Endothelial cell of umbilical vein (primary cell): ENCODE results near the gene GATA3. TPM values are rescaled to one million over a fixed set of nuclear protein-coding genes. Genes with fewer than 3 reads are reported as not detected.
A peak's percentile ranks its signal among the peaks of the same experiment; 100 is the strongest.

ENCODE experiments used
- BruUV-seq: library from RNA; stranded (reverse); fragments of 400-500 nt; replicated peaks from 2 replicates; lab custom pipeline; 2021; lab: Mats Ljungman, UMichigan
- CTCF ChIA-PET: fragments of 300-600, 350-600 bp; sonication (Branson Sonifier 250); formaldehyde crosslinking; loops from one replicate; lab custom pipeline; 2021; ENCODE audit warnings: antibody characterized with exemption, inconsistent platforms; lab: Charles Lee
- POLR2A ChIA-PET: fragments of 300-600, 350-600 bp; sonication (Branson Sonifier 250); formaldehyde crosslinking; loops from one replicate; lab custom pipeline; 2021; ENCODE audit warnings: antibody characterized with exemption, inconsistent platforms; lab: Charles Lee
- DNase-seq: peaks from one replicate; pipeline ENCODE4 v3.0.0-alpha.2; 2011; ENCODE audit warnings: low read depth, low spot score
- FAIRE-seq: peaks from 2 replicates; lab custom pipeline; 2011; peaks lifted over from hg19 to GRCh38; lab: Jason Lieb, UNC
- H2AFZ ChIP-seq: 2 replicates; pipeline ENCODE4 v1.6.0; 2012; ENCODE audit warnings: low read depth, low read length, control low read depth, inconsistent platforms
- H3K27ac ChIP-seq: 2 replicates; pipeline ENCODE4 v1.5.1; 2011; ENCODE audit warnings: low read depth, mild to moderate bottlenecking, control low read depth, low read length, moderate library complexity; ENCODE audit not compliant: insufficient read depth
- H3K27me3 ChIP-seq, 2 experiments: 2 replicates each; pipeline versions ENCODE4 v1.6.0 to v1.6.1; 2011; ENCODE audit warnings: low read length in 2 of 2, mixed read lengths in 1 of 2; ENCODE audit not compliant: control insufficient read depth in 2 of 2, insufficient read depth in 2 of 2
- H3K36me3 ChIP-seq, 2 experiments: 2 replicates in 1 of 2; 3 replicates in 1 of 2; pipeline ENCODE4 v1.5.1; 2011; ENCODE audit warnings: low read length in 2 of 2, mild to moderate bottlenecking in 1 of 2, moderate library complexity in 1 of 2; ENCODE audit not compliant: control insufficient read depth in 2 of 2, insufficient read depth in 2 of 2; ENCODE audit errors: extremely low read depth in 1 of 2
- H3K4me1 ChIP-seq: 3 replicates; pipeline ENCODE4 v1.5.1; 2011; ENCODE audit warnings: mild to moderate bottlenecking, low read length; ENCODE audit not compliant: control insufficient read depth, insufficient read depth; ENCODE audit errors: extremely low read depth
- H3K4me2 ChIP-seq: 2 replicates; pipeline ENCODE4 v1.6.1; 2011; ENCODE audit warnings: low read length, control low read depth, mixed read lengths; ENCODE audit not compliant: insufficient read depth
- H3K4me3 ChIP-seq, 3 experiments: fragments of 200-600 bp in 1 of 3; sonication (generic), shearing (Covaris generic) in 1 of 3; replicated peaks in 1 of 3; 2 replicates each; pipeline ENCODE4 v1.5.1; 2011 to 2016; ENCODE audit warnings: control low read depth in 3 of 3, low read length in 3 of 3, mild to moderate bottlenecking in 2 of 3, inconsistent platforms in 1 of 3, low read depth in 1 of 3, moderate library complexity in 1 of 3; ENCODE audit not compliant: insufficient read depth in 1 of 3
- H3K79me2 ChIP-seq: 2 replicates; pipeline ENCODE4 v1.6.0; 2012; ENCODE audit warnings: low read length, inconsistent platforms; ENCODE audit not compliant: control insufficient read depth, insufficient read depth
- H3K9ac ChIP-seq: replicated peaks from 2 replicates; pipeline ENCODE3; 2011; ENCODE audit warnings: low read length, control low read depth; ENCODE audit not compliant: insufficient read depth; ENCODE audit errors: extremely low read depth
- H3K9me1 ChIP-seq: replicated peaks from 3 replicates; pipeline ENCODE4 v1.6.0; 2011; ENCODE audit warnings: mild to moderate bottlenecking, low read length; ENCODE audit not compliant: control insufficient read depth, insufficient read depth; ENCODE audit errors: extremely low read depth
- H3K9me3 ChIP-seq: replicated peaks from 2 replicates; pipeline ENCODE4 v1.5.1; 2012; ENCODE audit warnings: low read length, inconsistent platforms; ENCODE audit not compliant: control insufficient read depth, insufficient read depth
- H4K20me1 ChIP-seq: replicated peaks from 2 replicates; pipeline ENCODE3; 2011; ENCODE audit warnings: mild to moderate bottlenecking, low read length; ENCODE audit not compliant: control insufficient read depth, insufficient read depth; ENCODE audit errors: extremely low read depth
- EZH2 ChIP-seq: IDR thresholded peaks from 2 replicates; pipeline ENCODE4 v1.6.1; 2012; ENCODE audit warnings: borderline replicate concordance, low read depth, mild to moderate bottlenecking, moderate library complexity, low read length, inconsistent platforms; ENCODE audit not compliant: severe bottlenecking
- FOS ChIP-seq: IDR thresholded peaks from 2 replicates; pipeline ENCODE4 v1.6.1; 2011; ENCODE audit warnings: mild to moderate bottlenecking, low read length, moderate library complexity, borderline replicate concordance; ENCODE audit not compliant: insufficient read depth
- GATA2 ChIP-seq: IDR thresholded peaks from 2 replicates; pipeline ENCODE4 v1.7.0; 2011; ENCODE audit warnings: low read depth, mild to moderate bottlenecking, moderate library complexity, mixed read lengths, low read length; ENCODE audit not compliant: insufficient read length, insufficient read depth
- JUN ChIP-seq: IDR thresholded peaks from 2 replicates; pipeline ENCODE4 v1.6.1; 2011; ENCODE audit warnings: borderline replicate concordance, low read depth; ENCODE audit not compliant: insufficient read length, insufficient read depth
- MYC ChIP-seq: IDR thresholded peaks from one replicate; pipeline ENCODE4 v1.6.1; 2011; ENCODE audit warnings: mild to moderate bottlenecking, low read depth, low read length
- POLR2A ChIP-seq: IDR thresholded peaks from 2 replicates; pipeline ENCODE4 v1.6.1; 2012; ENCODE audit warnings: low read depth, mild to moderate bottlenecking, control low read depth, low read length
- POLR2AphosphoS5 ChIP-seq: IDR thresholded peaks from 2 replicates; pipeline ENCODE4 v1.6.1; 2012; ENCODE audit warnings: low read depth, mild to moderate bottlenecking, control low read depth, low read length, moderate library complexity; ENCODE audit not compliant: insufficient read depth
- dilution Hi-C: fragments of 300-500 bp; cut with MboI; formaldehyde crosslinking; loops from one replicate; pipeline ENCODE4 v1.15.0; 2019; ENCODE audit warnings: low sequenced_read_pairs; ENCODE audit not compliant: extremely low pct_ligation_motif_present
- intact Hi-C: fragments of 100-400 bp; cut with micrococcal nuclease; formaldehyde crosslinking; loops from one replicate; pipeline ENCODE4 v1.10.0; 2022
- polyA plus RNA-seq, 4 experiments: library from polyadenylated mRNA; depleted of rRNA in 3 of 4; stranded (reverse) in 3 of 4; unstranded in 1 of 4; fragments of >200 nt; gene quantifications; 2 replicates each; pipeline versions ENCODE4 v1.2.1 to v1.2.3, GENCODE V29; 2011 to 2012; ENCODE audit warnings: missing spikeins in 1 of 4
- total RNA-seq: library from RNA; stranded (reverse); gene quantifications from 2 replicates; pipeline ENCODE4 v1.2.3, GENCODE V29; 2021
- TF ChIP-seq, protein P1 (sequence below): IDR thresholded peaks from 2 replicates; pipeline ENCODE4 v1.6.1; 2011; ENCODE audit not compliant: insufficient read depth, insufficient read length
- TF ChIP-seq, protein P2 (sequence below), 2 donors: IDR thresholded peaks; 1 replicate in 1 of 2; 2 replicates in 1 of 2; pipeline ENCODE4 v1.5.1; 2011; ENCODE audit warnings: low read length in 2 of 2, mild to moderate bottlenecking in 2 of 2, moderate library complexity in 2 of 2, control low read depth in 1 of 2, inconsistent platforms in 1 of 2, low read depth in 1 of 2; ENCODE audit not compliant: insufficient read depth in 1 of 2; ENCODE audit errors: extremely low read depth in 1 of 2

GATA3 gene
- total and polyA plus RNA-seq, 2 donors (not counting 3 experiments of a cell fraction or from before 2014, with no cell fraction given), result 9.3 to 33.0 TPM

DNA sequence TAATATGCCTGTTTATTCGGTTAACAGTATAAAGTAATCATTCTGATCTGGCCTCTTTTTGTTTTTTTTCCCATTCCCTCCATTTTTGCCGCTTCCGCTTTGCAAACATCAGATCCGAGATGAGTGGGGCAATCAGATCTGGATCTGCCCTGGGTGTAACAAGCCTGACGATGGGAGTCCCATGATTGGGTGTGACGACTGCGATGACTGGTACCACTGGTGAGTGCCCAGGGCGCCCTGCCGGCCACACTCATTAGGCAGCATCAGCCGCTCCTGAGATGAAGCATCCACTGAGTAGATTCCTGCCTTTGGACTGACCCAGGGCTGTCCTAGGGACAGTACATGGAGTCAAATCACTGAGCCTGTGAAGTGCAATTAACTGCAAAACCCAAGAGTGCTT is 40.9 kb upstream of the GATA3 start:
- Histone ChIP-seq H3K9ac (no peak overlapping the region), H3K27ac (no peak overlapping the region), H3K4me2 (no peak overlapping the region), H2AFZ (no peak overlapping the region), H3K4me1 (peaks cover 5% of the 10 kb centered on the region), H3K79me2 (no peaks in the 10 kb centered on the region), H3K9me1 (no peaks in the 10 kb centered on the region), H3K36me3 (peaks cover 0 to 4% of the 10 kb centered on the region in 2 experiments), H4K20me1 (no peaks in the 10 kb centered on the region), H3K9me3 (no peaks in the 10 kb centered on the region), H3K27me3 (no peaks in the 10 kb centered on the region), H3K4me3 (no peak overlapping the region)
- ChIA-PET POLR2A (no interaction called here), CTCF (interaction anchor here (1.2 kb wide), 1 partner anchor 42 kb away, joined by 5 read pairs; no protein-coding TSS in a partner anchor)
- dilution Hi-C loops (no loop called here), intact Hi-C loops (no loop called here)
- FAIRE-seq (no peak), DNase-seq (no peak)
- TF ChIP-seq FOS, result no peak
- no peak for TF ChIP-seq POLR2AphosphoS5
- TF ChIP-seq, protein P1, sequence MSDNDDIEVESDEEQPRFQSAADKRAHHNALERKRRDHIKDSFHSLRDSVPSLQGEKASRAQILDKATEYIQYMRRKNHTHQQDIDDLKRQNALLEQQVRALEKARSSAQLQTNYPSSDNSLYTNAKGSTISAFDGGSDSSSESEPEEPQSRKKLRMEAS, result no peak
- TF ChIP-seq POLR2A, result no peak
- no TSS peak for BruUV-seq

DNA sequence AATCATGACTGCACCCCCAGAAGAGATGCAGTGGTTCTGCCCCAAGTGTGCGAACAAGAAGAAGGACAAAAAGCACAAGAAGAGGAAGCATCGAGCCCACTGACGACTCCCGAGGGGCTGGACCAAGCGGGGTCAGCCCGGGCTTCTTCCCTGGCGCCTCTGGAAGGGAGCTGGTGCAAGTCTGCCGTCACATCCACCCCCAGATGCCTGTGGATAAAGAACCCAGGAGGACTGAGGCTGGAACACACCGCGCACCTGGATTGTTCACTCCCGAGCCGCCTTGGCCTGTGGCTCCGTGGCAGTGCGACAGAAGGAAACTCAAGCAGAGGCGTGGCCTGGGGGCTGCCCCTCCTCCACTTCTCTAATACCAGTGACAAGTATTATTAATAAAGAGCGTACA is 39.8 kb upstream of the GATA3 start:
- Histone ChIP-seq H4K20me1 (no peaks in the 10 kb centered on the region), H3K9me3 (no peaks in the 10 kb centered on the region), H3K9ac (no peak overlapping the region), H3K27me3 (no peaks in the 10 kb centered on the region), H3K36me3 (peaks cover 0 to 4% of the 10 kb centered on the region in 2 experiments), H3K4me2 (no peak overlapping the region), H3K9me1 (no peaks in the 10 kb centered on the region), H3K27ac (no peak overlapping the region), H3K4me3 (no peak overlapping the region), H3K79me2 (no peaks in the 10 kb centered on the region), H2AFZ (no peak overlapping the region), H3K4me1 (peaks cover 5% of the 10 kb centered on the region)
- POLR2A ChIA-PET, result no interaction called here
- no peak for FAIRE-seq
- dilution Hi-C loops (no loop called here), intact Hi-C loops (no loop called here)
- TF ChIP-seq GATA2, result no peak
- TF ChIP-seq POLR2AphosphoS5, result no peak
- TF ChIP-seq FOS, result no peak
- TF ChIP-seq POLR2A, result no peak
- no peak for TF ChIP-seq EZH2
- TF ChIP-seq, protein P2, sequence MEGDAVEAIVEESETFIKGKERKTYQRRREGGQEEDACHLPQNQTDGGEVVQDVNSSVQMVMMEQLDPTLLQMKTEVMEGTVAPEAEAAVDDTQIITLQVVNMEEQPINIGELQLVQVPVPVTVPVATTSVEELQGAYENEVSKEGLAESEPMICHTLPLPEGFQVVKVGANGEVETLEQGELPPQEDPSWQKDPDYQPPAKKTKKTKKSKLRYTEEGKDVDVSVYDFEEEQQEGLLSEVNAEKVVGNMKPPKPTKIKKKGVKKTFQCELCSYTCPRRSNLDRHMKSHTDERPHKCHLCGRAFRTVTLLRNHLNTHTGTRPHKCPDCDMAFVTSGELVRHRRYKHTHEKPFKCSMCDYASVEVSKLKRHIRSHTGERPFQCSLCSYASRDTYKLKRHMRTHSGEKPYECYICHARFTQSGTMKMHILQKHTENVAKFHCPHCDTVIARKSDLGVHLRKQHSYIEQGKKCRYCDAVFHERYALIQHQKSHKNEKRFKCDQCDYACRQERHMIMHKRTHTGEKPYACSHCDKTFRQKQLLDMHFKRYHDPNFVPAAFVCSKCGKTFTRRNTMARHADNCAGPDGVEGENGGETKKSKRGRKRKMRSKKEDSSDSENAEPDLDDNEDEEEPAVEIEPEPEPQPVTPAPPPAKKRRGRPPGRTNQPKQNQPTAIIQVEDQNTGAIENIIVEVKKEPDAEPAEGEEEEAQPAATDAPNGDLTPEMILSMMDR (IDR thresholded peaks at IDR 0.05; ENCODE audit: extremely low read depth in 1 of 2, insufficient read depth in 1 of 2, low read depth in 1 of 2, low read length in 2 of 2), result no peak
- no peak for TF ChIP-seq JUN
- TF ChIP-seq, protein P1, result no peak
- TF ChIP-seq MYC, result no peak
- CTCF ChIA-PET, result no interaction called here
- TSS peak; percentile 65 for BruUV-seq
- no peak for DNase-seq
